ENCODE results near the gene ALDH1A2.

- TF ChIP-seq, protein P1, sequence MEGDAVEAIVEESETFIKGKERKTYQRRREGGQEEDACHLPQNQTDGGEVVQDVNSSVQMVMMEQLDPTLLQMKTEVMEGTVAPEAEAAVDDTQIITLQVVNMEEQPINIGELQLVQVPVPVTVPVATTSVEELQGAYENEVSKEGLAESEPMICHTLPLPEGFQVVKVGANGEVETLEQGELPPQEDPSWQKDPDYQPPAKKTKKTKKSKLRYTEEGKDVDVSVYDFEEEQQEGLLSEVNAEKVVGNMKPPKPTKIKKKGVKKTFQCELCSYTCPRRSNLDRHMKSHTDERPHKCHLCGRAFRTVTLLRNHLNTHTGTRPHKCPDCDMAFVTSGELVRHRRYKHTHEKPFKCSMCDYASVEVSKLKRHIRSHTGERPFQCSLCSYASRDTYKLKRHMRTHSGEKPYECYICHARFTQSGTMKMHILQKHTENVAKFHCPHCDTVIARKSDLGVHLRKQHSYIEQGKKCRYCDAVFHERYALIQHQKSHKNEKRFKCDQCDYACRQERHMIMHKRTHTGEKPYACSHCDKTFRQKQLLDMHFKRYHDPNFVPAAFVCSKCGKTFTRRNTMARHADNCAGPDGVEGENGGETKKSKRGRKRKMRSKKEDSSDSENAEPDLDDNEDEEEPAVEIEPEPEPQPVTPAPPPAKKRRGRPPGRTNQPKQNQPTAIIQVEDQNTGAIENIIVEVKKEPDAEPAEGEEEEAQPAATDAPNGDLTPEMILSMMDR (IDR thresholded peaks at IDR 0.05; ENCODE audit: low read depth, low read length, poor library complexity, severe bottlenecking): no peak
- TF ChIP-seq EZH2phosphoT487 (IDR thresholded peaks at IDR 0.05; ENCODE audit: borderline replicate concordance, low read length): no peak
Measured at GRCh38 chr15:57915827-57916531, 149.5 kb downstream of the ALDH1A2 start.
